GM19463 (cell line): ENCODE results near the gene ITPR2.

Experiments used
- ATAC-seq: cut with Tn5 transposase; IDR thresholded peaks from one replicate; pipeline ENCODE4 v1.9.1; 2021; ENCODE audit warnings: mild to moderate bottlenecking, moderate library complexity; ENCODE audit not compliant: unreplicated experiment

ITPR2 gene

GRCh38 chr12:26825459-26826016 lies 7.5 kb downstream of the ITPR2 start:
- ATAC-seq = no peak

GRCh38 chr12:26823390-26823789 lies 9.6 kb downstream of the ITPR2 start:
- ATAC-seq = no peak

- no peak for ATAC-seq
Observed at GRCh38 chr12:26822026-26822425, 11.0 kb downstream of the ITPR2 start.

DNA sequence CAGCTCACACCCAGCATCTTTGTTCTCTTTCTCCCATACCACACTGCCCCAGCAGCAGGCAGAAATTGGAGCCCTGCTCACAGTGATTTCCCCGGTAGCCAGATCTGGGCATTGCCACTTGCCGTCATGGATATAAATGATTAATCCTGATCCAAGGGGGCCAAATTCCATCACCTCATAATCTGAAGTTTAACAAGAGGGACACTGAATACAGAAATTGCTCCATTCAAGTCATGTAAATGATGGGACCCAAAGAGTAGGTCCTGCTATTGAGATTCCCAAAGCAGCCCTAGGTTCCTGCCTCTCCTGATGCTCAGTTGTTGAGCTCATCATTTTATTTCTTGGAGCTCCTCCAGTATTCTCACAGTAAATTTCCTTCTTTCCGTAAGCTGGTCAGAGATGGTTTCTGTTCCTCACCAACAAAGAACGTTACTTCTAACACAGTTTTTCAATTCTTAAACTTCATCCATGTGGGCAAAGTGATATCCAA lies 11.7 kb downstream of the ITPR2 start:
- no peak for ATAC-seq

DNA sequence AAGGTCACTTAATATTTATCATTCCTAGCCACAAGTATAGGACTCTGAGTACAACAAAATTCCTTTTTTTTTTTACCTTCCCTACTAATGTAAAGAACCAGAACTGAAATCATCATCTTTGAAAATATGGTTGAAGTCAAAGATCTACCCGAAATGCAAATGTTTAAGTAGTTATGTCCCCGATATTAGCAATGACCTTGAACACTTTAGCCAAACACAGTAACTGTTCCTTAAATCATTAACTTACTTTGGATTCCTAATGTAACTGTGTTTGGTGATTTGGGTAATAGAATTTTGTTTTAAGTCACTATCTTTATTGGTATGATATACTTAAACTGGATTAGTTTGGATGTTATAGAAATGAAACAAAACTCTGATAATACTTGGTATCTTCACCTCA lies 14.4 kb downstream of the ITPR2 start:
- no peak for ATAC-seq

DNA sequence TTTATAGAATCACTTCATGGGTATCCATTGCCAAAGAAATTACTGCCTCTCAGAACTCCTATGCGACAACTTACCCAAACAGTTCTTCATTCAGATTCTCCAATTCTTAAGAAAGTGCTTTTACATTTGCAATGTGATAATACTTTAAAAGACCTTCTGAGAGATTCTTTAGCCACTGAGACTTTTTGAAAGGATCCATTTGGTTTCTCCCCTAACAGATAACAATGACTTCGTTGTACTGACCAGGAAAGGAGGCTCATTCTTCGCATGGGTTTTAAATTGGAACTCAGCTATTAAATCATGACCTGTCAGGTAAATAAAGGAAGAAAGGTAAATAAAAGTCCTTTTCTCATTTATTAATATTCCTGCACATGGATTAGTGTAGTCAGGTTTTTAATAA lies 14.8 kb downstream of the ITPR2 start:
- no peak for ATAC-seq

DNA sequence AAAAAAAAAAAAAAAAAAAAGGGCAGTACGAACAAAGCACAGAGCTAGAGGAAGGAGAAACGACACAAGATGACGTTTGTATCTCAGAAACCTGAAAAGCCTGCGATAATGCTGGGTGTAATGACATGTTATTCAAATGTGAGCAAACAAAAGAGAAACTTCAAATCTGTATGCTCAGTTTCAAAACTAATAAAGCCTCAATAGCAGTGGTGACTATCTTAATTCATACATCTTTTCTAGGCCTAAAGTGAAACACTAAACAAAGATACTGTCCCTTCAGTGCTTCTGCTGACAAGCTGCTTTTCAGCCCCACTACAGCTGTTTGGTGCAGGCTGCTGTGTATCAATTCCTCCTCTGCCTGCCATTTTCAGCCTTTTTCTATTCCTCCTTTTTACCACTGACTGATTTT lies 15.8 kb downstream of the ITPR2 start:
- ATAC-seq = peak; percentile 88

- no peak for ATAC-seq
Observed at GRCh38 chr12:26813812-26814211, 19.2 kb downstream of the ITPR2 start.

DNA sequence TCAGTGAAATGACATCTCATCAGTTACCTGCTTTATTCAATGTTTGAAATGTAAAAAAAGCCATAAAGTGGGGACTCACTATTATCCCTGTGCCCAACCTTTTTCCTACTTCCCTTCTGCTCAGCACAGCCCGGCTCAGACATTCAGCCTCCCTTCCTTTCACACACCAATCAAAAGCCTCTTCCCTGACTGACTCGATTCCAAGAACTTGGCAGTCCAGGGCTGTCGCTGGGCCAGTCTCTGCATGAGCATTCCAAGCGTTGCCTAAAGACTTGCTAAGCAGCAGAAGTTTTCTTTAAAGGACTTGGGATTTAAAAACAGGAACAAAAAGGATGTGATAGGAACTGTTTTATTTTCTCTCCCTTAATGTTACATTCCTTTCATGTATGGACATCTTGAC lies 22.7 kb downstream of the ITPR2 start:
- no peak for ATAC-seq

- no peak for ATAC-seq
Observed at GRCh38 chr12:26809611-26810285, 23.2 kb downstream of the ITPR2 start.

- no peak for ATAC-seq
Observed at GRCh38 chr12:26808766-26809476, 24.1 kb downstream of the ITPR2 start.

DNA sequence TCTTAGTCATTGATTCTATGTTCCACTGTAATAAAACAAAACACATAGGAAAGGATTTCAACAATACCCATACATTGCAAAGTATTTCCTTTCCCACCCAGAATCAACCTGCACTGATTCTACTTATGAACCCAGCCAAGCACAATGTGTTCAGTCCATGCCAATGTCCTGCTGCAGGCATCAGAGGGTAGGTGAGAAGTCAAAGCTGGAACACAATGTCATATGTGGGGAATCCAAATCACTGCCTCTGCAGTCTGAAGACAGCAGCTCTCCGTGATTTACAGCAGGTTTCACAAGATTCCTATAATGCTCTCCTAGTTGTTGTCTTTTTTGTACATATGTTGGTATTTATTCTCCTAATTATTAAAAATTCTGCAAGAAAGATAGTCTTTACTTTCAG lies 25.7 kb downstream of the ITPR2 start:
- ATAC-seq = no peak

GRCh38 chr12:26806556-26806955 lies 26.4 kb downstream of the ITPR2 start:
- ATAC-seq = no peak

DNA sequence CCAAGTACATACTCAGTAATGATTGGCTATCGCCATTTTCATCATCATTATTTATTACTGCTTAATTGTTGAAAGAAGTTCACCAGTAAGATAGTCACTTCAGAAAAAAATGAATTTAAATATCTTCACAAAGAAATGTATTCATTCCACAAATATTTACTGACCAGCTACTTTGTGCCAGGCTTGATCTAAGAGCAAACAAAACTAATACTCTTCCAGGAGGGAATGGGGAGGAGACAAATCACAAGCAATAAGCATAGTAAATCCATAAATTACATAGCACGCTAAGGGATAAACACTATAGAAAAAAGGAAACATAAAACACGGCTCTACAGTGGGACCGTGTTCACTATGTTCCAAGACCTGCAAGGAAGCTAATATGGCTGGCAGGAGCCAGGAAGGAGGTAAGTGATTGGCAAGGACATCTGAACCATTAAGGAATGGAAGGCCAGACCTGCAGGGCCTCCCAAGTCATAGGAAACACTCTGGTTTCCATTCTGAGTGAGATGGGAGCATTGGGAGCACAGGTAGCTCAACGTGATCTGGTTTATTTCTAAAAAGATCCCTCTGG lies 27.5 kb downstream of the ITPR2 start:
- ATAC-seq = no peak

DNA sequence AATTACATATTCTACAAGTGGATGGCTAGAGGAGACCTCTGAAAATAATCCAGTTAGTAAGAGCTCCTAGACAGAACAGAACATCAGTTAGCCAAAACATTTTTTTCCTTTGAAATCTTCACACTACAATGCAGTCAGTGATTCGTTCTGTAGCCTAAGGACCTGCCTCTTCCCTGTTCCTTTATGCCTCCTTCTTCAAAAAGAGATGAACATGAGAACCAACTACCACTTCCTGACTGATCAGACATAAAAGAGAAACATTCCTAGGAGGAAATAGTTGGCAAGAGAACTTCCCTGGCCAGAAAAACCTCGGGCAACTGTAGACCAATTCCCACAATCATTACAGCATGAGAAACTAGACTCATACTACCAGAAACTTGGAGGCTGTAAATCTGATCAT lies 29.4 kb downstream of the ITPR2 start:
- ATAC-seq = no peak

DNA sequence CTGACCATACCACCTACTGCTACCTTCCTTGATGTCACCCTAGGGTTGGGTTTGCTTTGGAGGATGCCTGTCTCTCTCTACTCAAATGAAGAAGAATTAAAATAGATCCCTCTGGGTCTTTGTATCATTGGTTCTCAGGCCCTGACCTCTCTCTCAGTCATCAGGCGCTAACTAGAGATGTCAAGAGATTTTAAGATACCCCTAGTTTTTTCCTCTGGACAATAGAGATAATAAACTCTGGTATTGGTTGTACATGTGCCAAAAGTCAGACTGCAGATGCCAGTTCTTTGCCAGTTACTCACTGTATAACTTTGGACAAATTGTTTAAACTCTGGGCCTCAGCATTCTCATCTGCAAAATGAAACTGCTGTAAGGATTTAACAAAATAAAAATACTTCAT lies 31.5 kb downstream of the ITPR2 start:
- ATAC-seq = no peak

DNA sequence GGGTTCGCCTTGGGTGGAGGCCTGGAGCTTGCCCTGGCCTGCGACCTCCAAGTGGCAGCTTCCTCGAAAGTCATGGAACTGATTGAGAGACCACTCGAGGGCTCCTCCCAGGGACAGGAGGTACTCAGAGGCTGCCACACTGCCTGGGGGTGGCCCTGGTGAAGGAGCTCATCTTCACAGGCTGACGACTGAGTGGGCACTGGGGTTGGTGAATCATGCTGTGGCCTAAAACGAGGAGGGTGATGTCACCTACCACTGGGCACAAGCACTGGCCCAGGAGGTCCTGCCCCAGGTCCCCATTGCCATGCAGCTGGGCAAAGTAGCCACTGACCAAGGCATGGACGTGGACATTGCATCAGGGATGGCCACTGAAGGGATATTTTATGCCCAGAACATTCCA lies 32.1 kb downstream of the ITPR2 start:
- ATAC-seq = no peak

DNA sequence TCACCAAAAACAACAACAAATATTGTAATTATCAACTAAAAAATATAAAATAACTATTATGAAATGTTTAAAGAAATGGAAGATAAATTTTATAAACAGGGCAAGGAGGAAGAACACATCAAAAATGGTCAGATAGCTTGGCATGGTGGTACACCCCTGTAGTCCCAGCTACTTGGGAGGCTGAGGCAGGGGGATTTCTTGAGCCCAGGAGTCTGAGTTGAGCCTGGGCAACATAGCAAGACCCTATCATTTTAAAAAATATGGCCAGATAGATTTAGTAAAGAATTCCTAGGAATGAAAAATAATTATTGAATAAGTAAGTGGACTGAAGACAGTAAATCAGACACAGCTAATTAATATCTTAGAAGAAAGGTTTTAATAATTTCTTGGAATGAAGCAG lies 32.6 kb downstream of the ITPR2 start:
- no peak for ATAC-seq

GRCh38 chr12:26799741-26800140 lies 33.3 kb downstream of the ITPR2 start:
- ATAC-seq = no peak

- no peak for ATAC-seq
Observed at GRCh38 chr12:26798640-26799039, 34.4 kb downstream of the ITPR2 start.

- peak; percentile 69 for ATAC-seq
Observed at GRCh38 chr12:26798023-26798422, 35.0 kb downstream of the ITPR2 start.

DNA sequence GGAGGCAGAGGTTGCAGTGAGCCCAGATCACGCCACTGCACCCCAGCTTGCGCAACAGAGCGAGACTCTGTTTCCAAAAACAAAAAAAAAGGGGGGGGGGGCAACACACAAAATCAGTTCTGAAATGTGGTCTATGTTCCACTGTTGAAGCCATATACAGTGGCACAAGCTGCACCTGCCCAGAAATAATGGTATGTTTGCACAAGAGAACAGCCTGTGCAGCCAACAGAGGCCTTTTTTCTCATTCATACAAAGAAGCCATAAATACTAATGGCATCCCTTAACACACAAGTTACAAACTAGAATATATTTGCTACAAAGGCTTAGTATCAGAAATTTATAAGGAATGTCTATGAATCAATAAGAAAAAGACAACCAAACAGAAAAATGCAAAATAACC lies 37.1 kb downstream of the ITPR2 start:
- ATAC-seq = no peak
